Measurements from ENCODE around the gene CRELD2. TPM values are rescaled to one million over a fixed set of nuclear protein-coding genes. Genes with fewer than 3 reads are reported as not detected.

The CRELD2 gene
- total RNA-seq, 2 donors from 2014 or later = 55.1 to 70.1 TPM

DNA sequence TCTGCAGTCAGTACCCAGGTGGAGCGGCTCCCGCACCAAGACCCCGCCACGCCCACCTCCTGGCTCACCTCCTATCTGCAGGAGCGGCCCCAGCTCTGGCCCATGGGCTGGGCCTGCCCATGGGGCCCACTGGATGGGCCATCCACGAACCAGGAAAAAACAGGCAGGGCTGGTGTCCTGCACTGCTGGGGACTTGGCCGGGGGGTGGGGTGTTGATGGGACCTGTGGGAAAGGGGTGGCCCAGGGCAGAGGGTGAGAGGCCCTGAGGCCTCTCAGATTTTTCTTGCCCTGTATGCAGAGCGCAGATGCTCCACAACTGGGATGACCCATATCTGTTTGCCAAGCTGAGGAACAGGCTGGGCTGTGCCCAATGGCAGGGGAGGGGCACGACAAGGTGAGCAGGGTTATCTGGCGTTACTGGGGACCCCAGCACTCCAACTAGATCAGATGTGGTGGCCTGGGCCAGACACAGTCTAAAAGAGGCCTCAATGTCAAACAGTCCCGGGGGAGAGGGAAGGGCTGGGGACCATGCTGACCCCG, 39.5 kb downstream of the CRELD2 start:
- Histone ChIP-seq H3K4me3 (no peak overlapping the region), H3K9me3 (no peaks in the 10 kb centered on the region), H3K36me3 (peaks cover 0 to 9% of the 10 kb centered on the region in 2 donors), H3K4me1 (replicated peaks) (peaks cover 34% of the 10 kb centered on the region), H3K27ac (no peak overlapping the region), H3K27me3 (replicated peaks; ENCODE audit: insufficient read depth) (no peaks in the 10 kb centered on the region)
- no peak for DNase-seq (ENCODE audit: low spot score)
- intact Hi-C loops (cut with DNase I) = loop anchor here (2.0 kb wide), 1 partner anchor 21 kb away; no protein-coding TSS in a partner anchor
- TF ChIP-seq, protein P1, sequence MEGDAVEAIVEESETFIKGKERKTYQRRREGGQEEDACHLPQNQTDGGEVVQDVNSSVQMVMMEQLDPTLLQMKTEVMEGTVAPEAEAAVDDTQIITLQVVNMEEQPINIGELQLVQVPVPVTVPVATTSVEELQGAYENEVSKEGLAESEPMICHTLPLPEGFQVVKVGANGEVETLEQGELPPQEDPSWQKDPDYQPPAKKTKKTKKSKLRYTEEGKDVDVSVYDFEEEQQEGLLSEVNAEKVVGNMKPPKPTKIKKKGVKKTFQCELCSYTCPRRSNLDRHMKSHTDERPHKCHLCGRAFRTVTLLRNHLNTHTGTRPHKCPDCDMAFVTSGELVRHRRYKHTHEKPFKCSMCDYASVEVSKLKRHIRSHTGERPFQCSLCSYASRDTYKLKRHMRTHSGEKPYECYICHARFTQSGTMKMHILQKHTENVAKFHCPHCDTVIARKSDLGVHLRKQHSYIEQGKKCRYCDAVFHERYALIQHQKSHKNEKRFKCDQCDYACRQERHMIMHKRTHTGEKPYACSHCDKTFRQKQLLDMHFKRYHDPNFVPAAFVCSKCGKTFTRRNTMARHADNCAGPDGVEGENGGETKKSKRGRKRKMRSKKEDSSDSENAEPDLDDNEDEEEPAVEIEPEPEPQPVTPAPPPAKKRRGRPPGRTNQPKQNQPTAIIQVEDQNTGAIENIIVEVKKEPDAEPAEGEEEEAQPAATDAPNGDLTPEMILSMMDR (IDR thresholded peaks at IDR 0.05) = no peak
- TF ChIP-seq POLR2A (IDR thresholded peaks at IDR 0.05) (no peak), POLR2AphosphoS5 (IDR thresholded peaks at IDR 0.05) (no peak)
- WGBS = 91% methylated on average over 7 of the region's 12 CpGs

DNA sequence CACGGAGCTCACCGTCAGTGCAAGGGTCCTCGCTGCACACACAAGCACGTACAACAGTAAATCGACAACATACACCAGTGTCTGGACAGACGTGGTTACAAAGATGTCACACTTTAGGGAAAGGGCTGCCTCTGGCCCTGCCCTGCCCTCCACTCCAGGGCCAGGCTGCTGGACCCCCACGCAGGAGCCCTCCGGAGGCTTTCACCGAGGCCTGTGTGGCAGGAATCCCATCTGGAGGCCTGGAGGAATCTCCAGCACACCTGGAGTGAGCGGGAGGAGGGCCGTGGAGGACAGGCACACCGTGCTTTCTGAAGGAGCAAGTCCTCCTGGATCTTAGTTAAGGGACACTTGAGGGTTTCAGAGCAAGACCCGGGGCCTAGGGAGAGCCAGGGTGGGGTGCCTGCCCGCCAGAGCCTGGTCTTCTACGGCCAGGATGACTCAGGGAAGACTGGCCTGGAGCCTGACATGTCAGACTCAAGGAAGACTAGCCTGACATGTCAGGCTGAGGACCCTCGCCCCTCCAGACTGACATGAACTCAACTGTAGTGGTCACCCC, 40.0 kb downstream of the CRELD2 start:
- TF ChIP-seq POLR2AphosphoS5 (IDR thresholded peaks at IDR 0.05) (no peak), POLR2A (IDR thresholded peaks at IDR 0.05) (no peak)
- TF ChIP-seq, protein P1 (IDR thresholded peaks at IDR 0.05) = no peak
- 87% methylated on average over 16 of the region's 16 CpGs for WGBS
- Histone ChIP-seq H3K4me3 (no peak overlapping the region), H3K27me3 (replicated peaks; ENCODE audit: insufficient read depth) (no peaks in the 10 kb centered on the region), H3K4me1 (replicated peaks) (peaks cover 32% of the 10 kb centered on the region), H3K9me3 (no peaks in the 10 kb centered on the region), H3K36me3 (peaks cover 5 to 15% of the 10 kb centered on the region in 2 donors), H3K27ac (no peak overlapping the region)
- DNase-seq (ENCODE audit: low spot score) = no peak
- intact Hi-C loops (cut with DNase I) = loop anchor here (2.0 kb wide), 1 partner anchor 22 kb away; no protein-coding TSS in a partner anchor

DNA sequence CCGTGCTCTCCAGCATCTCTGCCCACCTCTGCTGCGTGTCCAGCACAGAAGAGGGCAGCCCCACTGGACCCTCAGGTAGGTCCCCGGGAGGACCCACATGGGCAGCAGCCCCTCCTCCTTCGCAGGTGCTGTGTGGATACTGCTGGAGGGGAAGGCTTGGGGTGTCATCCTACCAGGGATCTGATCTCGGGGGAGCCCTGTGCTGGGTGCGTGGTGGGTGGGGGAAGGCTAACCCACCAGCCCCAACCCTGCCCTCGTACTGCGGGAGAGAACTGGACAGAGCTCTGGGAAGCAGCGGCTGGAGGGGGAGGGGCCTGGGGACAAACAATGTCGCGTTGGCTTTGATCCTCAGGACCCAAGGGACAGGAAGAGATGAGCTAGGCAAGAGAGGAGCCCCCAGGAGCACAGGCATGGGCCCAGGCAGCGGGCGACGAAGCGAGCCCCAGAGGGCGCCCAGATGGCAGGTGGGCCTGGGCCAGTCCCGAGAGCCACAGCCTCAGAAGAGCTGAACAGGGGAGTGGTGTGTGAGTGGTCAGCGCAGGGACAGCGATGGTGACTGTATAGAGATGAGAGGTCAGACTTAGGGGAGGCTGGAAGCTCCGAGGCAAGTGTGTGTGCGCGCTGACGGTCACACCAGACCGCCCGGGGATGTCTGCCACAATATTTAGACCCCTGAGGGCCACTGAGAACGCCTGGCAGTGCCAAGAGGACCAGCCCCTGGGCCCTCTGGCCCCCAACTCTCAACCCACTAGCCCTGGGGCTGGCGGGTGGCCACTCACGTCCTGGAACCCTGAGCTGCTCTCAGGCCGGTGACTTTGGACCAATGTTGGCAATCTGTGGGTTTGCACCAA, 40.7 kb downstream of the CRELD2 start:
- intact Hi-C loops (cut with DNase I) = loop anchor here (2.0 kb wide), 1 partner anchor 22 kb away; no protein-coding TSS in a partner anchor

DNA sequence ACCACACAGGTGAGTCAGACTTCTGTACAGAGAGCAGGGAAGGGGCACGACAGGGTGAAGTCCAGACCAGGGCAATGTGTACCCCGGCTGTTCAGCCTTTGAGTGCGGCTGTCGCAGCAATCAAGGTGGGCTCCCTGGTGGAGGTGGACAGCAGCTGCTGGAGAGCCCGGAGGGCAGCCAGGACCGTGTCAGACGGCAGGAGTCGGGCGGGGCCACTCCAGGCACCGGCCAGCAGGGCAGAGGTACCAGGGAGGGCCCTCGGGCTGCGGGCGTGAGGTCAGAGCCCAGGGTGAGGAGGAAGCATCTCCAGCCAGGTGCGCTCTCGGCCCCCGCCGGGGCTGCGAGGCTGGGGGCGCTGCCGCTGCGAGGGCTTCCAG, 41.3 kb downstream of the CRELD2 start:
- intact Hi-C loops (cut with DNase I) = loop anchor here (2.0 kb wide), 1 partner anchor 23 kb away; no protein-coding TSS in a partner anchor
- H3K27me3 ChIP-seq (replicated peaks; ENCODE audit: insufficient read depth) = no peaks in the 10 kb centered on the region
- WGBS = 22% methylated on average over 10 of the region's 21 CpGs
- H3K27ac ChIP-seq = peak overlapping the region; percentile 92 to 99
- H3K9me3 ChIP-seq = no peaks in the 10 kb centered on the region
- TF ChIP-seq POLR2AphosphoS5 (IDR thresholded peaks at IDR 0.05) = no peak
- TF ChIP-seq, protein P1 (IDR thresholded peaks at IDR 0.05) = peak in 2 of 4 experiments; percentile 25 to 29
- peak overlapping the region; percentile 69 to 83 for H3K4me3 ChIP-seq
- peak; percentile 30 for DNase-seq (ENCODE audit: low spot score)
- peaks cover 7 to 16% of the 10 kb centered on the region in 2 donors for H3K36me3 ChIP-seq
- H3K4me1 ChIP-seq (replicated peaks) = peaks cover 26% of the 10 kb centered on the region

More for the DNA sequence above, 40.7 kb downstream of the CRELD2 start:
- 83% methylated on average over 28 of the region's 29 CpGs for WGBS
- peaks cover 32% of the 10 kb centered on the region for H3K4me1 ChIP-seq (replicated peaks)
- H3K27ac ChIP-seq = peak overlapping the region; percentile 92 to 99
- peaks cover 7 to 16% of the 10 kb centered on the region in 2 donors for H3K36me3 ChIP-seq
- no peaks in the 10 kb centered on the region for H3K9me3 ChIP-seq
- TF ChIP-seq, protein P1 (IDR thresholded peaks at IDR 0.05) = no peak
- TF ChIP-seq POLR2AphosphoS5 (IDR thresholded peaks at IDR 0.05) (no peak), POLR2A (IDR thresholded peaks at IDR 0.05) (no peak)
- no peaks in the 10 kb centered on the region for H3K27me3 ChIP-seq (replicated peaks; ENCODE audit: insufficient read depth)
- H3K4me3 ChIP-seq = peak overlapping the region; percentile 69 to 83
- no peak for DNase-seq (ENCODE audit: low spot score)

Measured in prostate gland (tissue), 2 donors.